Measurements from ENCODE around the gene RIC1.

DNA sequence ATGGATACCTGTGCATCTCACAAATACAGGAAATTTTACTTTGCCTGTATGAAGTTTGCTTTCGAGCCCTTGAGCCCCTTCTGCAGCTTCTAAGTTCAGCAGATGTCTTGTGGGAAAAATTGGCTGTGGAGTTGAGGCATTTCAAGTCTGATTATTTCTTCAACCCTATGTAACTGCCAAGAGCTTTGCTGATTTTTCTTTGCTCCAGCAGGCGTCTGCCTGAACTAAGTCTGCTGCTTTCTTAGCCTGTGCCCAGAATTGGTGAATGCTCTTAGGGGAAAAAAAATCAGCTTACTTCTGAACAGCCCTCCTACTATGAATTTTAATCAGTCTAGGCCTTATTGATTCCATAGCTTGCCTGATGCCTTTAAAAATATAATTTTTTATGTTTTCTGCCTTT lies 41.2 kb downstream of the RIC1 start:
- TF ChIP-seq, protein P1, sequence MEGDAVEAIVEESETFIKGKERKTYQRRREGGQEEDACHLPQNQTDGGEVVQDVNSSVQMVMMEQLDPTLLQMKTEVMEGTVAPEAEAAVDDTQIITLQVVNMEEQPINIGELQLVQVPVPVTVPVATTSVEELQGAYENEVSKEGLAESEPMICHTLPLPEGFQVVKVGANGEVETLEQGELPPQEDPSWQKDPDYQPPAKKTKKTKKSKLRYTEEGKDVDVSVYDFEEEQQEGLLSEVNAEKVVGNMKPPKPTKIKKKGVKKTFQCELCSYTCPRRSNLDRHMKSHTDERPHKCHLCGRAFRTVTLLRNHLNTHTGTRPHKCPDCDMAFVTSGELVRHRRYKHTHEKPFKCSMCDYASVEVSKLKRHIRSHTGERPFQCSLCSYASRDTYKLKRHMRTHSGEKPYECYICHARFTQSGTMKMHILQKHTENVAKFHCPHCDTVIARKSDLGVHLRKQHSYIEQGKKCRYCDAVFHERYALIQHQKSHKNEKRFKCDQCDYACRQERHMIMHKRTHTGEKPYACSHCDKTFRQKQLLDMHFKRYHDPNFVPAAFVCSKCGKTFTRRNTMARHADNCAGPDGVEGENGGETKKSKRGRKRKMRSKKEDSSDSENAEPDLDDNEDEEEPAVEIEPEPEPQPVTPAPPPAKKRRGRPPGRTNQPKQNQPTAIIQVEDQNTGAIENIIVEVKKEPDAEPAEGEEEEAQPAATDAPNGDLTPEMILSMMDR (IDR thresholded peaks at IDR 0.05; ENCODE audit: low read length) = no peak
- TF ChIP-seq EZH2 (IDR thresholded peaks at IDR 0.05; ENCODE audit: borderline replicate concordance, low read length) = no peak
